Measurements from ENCODE around the gene RPL10A. TPM values are rescaled to one million over a fixed set of nuclear protein-coding genes. Genes with fewer than 3 reads are reported as not detected.

Gene RPL10A
- total and polyA plus RNA-seq, 2 of the 8 experiments (the other 6 are each of a cell fraction or from before 2014, with no cell fraction given): 1,893 to 2,948 TPM

DNA sequence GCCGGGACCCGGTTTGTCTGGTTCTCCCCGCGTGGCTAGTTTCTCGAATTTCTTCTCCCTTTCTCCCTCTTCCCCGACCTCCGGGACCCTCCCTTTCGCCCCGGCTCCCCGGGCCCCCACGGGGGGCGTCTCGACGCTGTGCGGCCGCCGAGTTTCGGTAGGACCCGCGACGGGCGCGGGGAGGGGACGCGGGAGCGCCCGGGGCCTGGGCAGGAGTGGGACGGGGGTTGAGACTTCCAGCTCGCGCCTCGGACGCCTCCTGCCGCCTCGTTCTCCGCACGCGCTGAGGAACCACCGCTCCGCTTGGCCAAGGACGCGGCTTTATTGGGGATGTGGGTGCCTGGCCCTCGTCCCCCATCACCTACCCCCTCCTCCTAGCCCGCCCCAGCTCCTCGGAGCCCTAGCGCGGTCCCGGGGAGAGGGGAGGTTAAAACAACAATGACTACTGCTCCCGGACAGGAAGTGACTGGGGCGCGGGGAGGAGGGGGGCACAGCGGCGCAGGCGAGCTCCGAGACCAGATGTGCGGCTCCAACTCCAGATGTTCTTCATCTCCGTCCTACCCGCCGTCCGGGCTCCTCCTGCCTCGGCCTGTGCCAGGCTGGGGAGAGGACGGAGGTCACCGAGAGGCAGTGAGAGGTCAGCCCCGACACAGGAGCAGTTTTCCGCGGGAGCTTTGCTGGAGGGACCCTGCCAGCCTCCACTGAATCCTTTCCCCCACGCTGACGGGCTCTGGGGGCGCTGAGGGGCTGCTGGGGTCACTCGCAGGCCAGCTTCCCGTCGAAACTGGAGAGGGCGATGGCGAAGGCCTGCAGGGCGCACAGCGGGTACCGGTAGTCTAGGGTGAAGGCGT, 29.6 kb downstream of the RPL10A start (continued):
- TF ChIP-seq SP1 (IDR thresholded peaks at IDR 0.05; ENCODE audit: low read depth, low read length) (no peak), BACH1 (IDR thresholded peaks at IDR 0.05; ENCODE audit: low read length) (no peak), SP4 (IDR thresholded peaks at IDR 0.05; ENCODE audit: low read length) (no peak), GTF2F1 (IDR thresholded peaks at IDR 0.05; ENCODE audit: borderline replicate concordance, low read depth, low read length) (no peak), PHF8 (conservative IDR thresholded peaks at IDR 0.05; ENCODE audit: low read depth, low read length) (no peak; the same call in 1 of the 2 replicates), RNF2 (IDR thresholded peaks at IDR 0.05; ENCODE audit: borderline replicate concordance, low read depth, low read length, missing control alignments, poor library complexity, severe bottlenecking) (peak; percentile 35), EP300 (IDR thresholded peaks at IDR 0.05; ENCODE audit: borderline replicate concordance in 1 of 2, low read depth in 2 of 2, low read length in 2 of 2) (peak in 1 of 2 experiments; percentile 59; a peak in 1 of 3 replicates), NRF1 (IDR thresholded peaks at IDR 0.05; ENCODE audit: low read depth, low read length) (no peak)
- TF ChIP-seq, protein P1, sequence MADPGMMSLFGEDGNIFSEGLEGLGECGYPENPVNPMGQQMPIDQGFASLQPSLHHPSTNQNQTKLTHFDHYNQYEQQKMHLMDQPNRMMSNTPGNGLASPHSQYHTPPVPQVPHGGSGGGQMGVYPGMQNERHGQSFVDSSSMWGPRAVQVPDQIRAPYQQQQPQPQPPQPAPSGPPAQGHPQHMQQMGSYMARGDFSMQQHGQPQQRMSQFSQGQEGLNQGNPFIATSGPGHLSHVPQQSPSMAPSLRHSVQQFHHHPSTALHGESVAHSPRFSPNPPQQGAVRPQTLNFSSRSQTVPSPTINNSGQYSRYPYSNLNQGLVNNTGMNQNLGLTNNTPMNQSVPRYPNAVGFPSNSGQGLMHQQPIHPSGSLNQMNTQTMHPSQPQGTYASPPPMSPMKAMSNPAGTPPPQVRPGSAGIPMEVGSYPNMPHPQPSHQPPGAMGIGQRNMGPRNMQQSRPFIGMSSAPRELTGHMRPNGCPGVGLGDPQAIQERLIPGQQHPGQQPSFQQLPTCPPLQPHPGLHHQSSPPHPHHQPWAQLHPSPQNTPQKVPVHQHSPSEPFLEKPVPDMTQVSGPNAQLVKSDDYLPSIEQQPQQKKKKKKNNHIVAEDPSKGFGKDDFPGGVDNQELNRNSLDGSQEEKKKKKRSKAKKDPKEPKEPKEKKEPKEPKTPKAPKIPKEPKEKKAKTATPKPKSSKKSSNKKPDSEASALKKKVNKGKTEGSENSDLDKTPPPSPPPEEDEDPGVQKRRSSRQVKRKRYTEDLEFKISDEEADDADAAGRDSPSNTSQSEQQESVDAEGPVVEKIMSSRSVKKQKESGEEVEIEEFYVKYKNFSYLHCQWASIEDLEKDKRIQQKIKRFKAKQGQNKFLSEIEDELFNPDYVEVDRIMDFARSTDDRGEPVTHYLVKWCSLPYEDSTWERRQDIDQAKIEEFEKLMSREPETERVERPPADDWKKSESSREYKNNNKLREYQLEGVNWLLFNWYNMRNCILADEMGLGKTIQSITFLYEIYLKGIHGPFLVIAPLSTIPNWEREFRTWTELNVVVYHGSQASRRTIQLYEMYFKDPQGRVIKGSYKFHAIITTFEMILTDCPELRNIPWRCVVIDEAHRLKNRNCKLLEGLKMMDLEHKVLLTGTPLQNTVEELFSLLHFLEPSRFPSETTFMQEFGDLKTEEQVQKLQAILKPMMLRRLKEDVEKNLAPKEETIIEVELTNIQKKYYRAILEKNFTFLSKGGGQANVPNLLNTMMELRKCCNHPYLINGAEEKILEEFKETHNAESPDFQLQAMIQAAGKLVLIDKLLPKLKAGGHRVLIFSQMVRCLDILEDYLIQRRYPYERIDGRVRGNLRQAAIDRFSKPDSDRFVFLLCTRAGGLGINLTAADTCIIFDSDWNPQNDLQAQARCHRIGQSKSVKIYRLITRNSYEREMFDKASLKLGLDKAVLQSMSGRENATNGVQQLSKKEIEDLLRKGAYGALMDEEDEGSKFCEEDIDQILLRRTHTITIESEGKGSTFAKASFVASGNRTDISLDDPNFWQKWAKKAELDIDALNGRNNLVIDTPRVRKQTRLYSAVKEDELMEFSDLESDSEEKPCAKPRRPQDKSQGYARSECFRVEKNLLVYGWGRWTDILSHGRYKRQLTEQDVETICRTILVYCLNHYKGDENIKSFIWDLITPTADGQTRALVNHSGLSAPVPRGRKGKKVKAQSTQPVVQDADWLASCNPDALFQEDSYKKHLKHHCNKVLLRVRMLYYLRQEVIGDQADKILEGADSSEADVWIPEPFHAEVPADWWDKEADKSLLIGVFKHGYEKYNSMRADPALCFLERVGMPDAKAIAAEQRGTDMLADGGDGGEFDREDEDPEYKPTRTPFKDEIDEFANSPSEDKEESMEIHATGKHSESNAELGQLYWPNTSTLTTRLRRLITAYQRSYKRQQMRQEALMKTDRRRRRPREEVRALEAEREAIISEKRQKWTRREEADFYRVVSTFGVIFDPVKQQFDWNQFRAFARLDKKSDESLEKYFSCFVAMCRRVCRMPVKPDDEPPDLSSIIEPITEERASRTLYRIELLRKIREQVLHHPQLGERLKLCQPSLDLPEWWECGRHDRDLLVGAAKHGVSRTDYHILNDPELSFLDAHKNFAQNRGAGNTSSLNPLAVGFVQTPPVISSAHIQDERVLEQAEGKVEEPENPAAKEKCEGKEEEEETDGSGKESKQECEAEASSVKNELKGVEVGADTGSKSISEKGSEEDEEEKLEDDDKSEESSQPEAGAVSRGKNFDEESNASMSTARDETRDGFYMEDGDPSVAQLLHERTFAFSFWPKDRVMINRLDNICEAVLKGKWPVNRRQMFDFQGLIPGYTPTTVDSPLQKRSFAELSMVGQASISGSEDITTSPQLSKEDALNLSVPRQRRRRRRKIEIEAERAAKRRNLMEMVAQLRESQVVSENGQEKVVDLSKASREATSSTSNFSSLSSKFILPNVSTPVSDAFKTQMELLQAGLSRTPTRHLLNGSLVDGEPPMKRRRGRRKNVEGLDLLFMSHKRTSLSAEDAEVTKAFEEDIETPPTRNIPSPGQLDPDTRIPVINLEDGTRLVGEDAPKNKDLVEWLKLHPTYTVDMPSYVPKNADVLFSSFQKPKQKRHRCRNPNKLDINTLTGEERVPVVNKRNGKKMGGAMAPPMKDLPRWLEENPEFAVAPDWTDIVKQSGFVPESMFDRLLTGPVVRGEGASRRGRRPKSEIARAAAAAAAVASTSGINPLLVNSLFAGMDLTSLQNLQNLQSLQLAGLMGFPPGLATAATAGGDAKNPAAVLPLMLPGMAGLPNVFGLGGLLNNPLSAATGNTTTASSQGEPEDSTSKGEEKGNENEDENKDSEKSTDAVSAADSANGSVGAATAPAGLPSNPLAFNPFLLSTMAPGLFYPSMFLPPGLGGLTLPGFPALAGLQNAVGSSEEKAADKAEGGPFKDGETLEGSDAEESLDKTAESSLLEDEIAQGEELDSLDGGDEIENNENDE (IDR thresholded peaks at IDR 0.05; ENCODE audit: insufficient replicate concordance, low read length): no peak

All from H1 (cell line).